HepG2 (cell line): ENCODE measurements around the gene ABRACL. TPM values are rescaled to one million over a fixed set of nuclear protein-coding genes. Genes with fewer than 3 reads are reported as not detected.

Experiments
- CC2D1A ChIP-seq: sonication (generic); formaldehyde crosslinking; IDR thresholded peaks from 2 replicates; pipeline ENCODE4 v1.8.1; 2023; ENCODE audit warnings: mild to moderate bottlenecking, missing genetic modification reagents
- FOXK1 ChIP-seq: sonication (generic); formaldehyde crosslinking; IDR thresholded peaks from 2 replicates; pipeline ENCODE4 v1.4.0; 2020; ENCODE audit warnings: low read depth, missing genetic modification reagents, borderline replicate concordance
- FOXP1 ChIP-seq, 2 experiments: fragments of 450-650 bp in 1 of 2; IDR thresholded peaks; 2 replicates each; pipeline ENCODE4 v1.6.1; 2017 to 2018; ENCODE audit warnings: antibody characterized with exemption in 1 of 2
- HBP1 ChIP-seq: IDR thresholded peaks from 2 replicates; pipeline ENCODE4 v1.6.1; 2016; ENCODE audit warnings: low read depth, control low read depth
- JUNB ChIP-seq: sonication (generic); formaldehyde crosslinking; IDR thresholded peaks from 2 replicates; pipeline ENCODE4 v1.8.0; 2022; ENCODE audit warnings: missing genetic modification reagents, mild to moderate bottlenecking, borderline replicate concordance
- MAFF ChIP-seq: IDR thresholded peaks from 2 replicates; pipeline ENCODE4 v1.6.1; 2011; ENCODE audit warnings: low read depth, low read length, improper control_type of control experiment
- MXD4 ChIP-seq: IDR thresholded peaks from 2 replicates; pipeline ENCODE4 v1.6.1; 2016; ENCODE audit warnings: mild to moderate bottlenecking, missing biosample characterization, missing genetic modification reagents
- NCOA2 ChIP-seq: sonication (generic); formaldehyde crosslinking; IDR thresholded peaks from 2 replicates; pipeline ENCODE4 v1.8.0; 2022; ENCODE audit warnings: inconsistent platforms
- NFE2 ChIP-seq: sonication (generic); formaldehyde crosslinking; IDR thresholded peaks from 2 replicates; pipeline ENCODE4 v1.4.0; 2020; ENCODE audit warnings: missing genetic modification reagents
- NR2F2 ChIP-seq: IDR thresholded peaks from 2 replicates; pipeline ENCODE4 v1.6.1; 2012; ENCODE audit warnings: low read depth, inconsistent platforms, borderline replicate concordance
- RFXAP ChIP-seq: sonication (generic); formaldehyde crosslinking; IDR thresholded peaks from 2 replicates; pipeline ENCODE4 v1.4.0; 2020; ENCODE audit warnings: missing genetic modification reagents, borderline replicate concordance
- RXRB ChIP-seq: IDR thresholded peaks from 2 replicates; pipeline ENCODE4 v1.6.1; 2016; ENCODE audit warnings: borderline replicate concordance, missing genetic modification reagents, missing compliant biosample characterization
- SMAD9 ChIP-seq: sonication (generic); formaldehyde crosslinking; IDR thresholded peaks from 2 replicates; pipeline ENCODE4 v1.5.1; 2020; ENCODE audit warnings: mild to moderate bottlenecking, missing genetic modification reagents
- STAT6 ChIP-seq: sonication (generic); formaldehyde crosslinking; IDR thresholded peaks from 2 replicates; pipeline ENCODE4 v1.4.0; 2020; ENCODE audit warnings: missing genetic modification reagents, mild to moderate bottlenecking, borderline replicate concordance
- TERF1 ChIP-seq: sonication (generic); formaldehyde crosslinking; IDR thresholded peaks from 2 replicates; pipeline ENCODE4 v1.8.0; 2022; ENCODE audit warnings: mild to moderate bottlenecking, missing genetic modification reagents, moderate library complexity
- TSC22D2 ChIP-seq: sonication (generic); formaldehyde crosslinking; IDR thresholded peaks from 2 replicates; pipeline ENCODE4 v1.5.1; 2020; ENCODE audit warnings: missing genetic modification reagents, mild to moderate bottlenecking, borderline replicate concordance
- ZFP36L2 ChIP-seq: sonication (generic); formaldehyde crosslinking; IDR thresholded peaks from 2 replicates; pipeline ENCODE4 v1.4.0; 2020; ENCODE audit warnings: missing genetic modification reagents
- ZNF629 ChIP-seq: sonication (generic); formaldehyde crosslinking; conservative IDR thresholded peaks from 2 replicates; pipeline ENCODE4 v1.5.0; 2020; ENCODE audit warnings: missing genetic modification reagents
- ZNF747 ChIP-seq: sonication (generic); formaldehyde crosslinking; IDR thresholded peaks from 2 replicates; pipeline ENCODE4 v1.8.1; 2023; ENCODE audit warnings: missing genetic modification reagents, mild to moderate bottlenecking, borderline replicate concordance
- ZSCAN30 ChIP-seq: sonication (generic); formaldehyde crosslinking; IDR thresholded peaks from 2 replicates; pipeline ENCODE4 v1.5.0; 2020; ENCODE audit warnings: mild to moderate bottlenecking, missing genetic modification reagents
- polyA plus RNA-seq, 8 experiments: library from polyadenylated mRNA; depleted of rRNA in 3 of 8; stranded (reverse) in 7 of 8; unstranded in 1 of 8; fragments of >200 nt; fragmentation: Illumina TruSeq in 4 of 8; extraction: Trizol in 4 of 8; gene quantifications; 2 replicates each; pipeline versions ENCODE4 v1.2.1 to v1.2.3, GENCODE V29; 2011 to 2016; ENCODE audit warnings: low read depth in 4 of 8, missing spikeins in 1 of 8, mixed read lengths in 1 of 8; ENCODE audit not compliant: insufficient read depth in 1 of 8
- total RNA-seq, 5 experiments: library from RNA; depleted of rRNA; stranded (reverse); fragments of >200 nt; fragmentation: Illumina TruSeq; extraction: Trizol; gene quantifications; 2 replicates each; pipeline ENCODE4 v1.2.3, GENCODE V29; 2016; ENCODE audit warnings: low read depth in 1 of 5
- TF ChIP-seq, protein P1 (sequence below): sonication (generic); formaldehyde crosslinking; IDR thresholded peaks from 2 replicates; pipeline ENCODE4; 2020; ENCODE audit warnings: missing genetic modification reagents, mild to moderate bottlenecking, borderline replicate concordance

Gene ABRACL
- total and polyA plus RNA-seq, 2 of the 13 experiments (the other 11 are each of a cell fraction or from before 2014, with no cell fraction given) = 1.4 to 5.4 TPM

DNA sequence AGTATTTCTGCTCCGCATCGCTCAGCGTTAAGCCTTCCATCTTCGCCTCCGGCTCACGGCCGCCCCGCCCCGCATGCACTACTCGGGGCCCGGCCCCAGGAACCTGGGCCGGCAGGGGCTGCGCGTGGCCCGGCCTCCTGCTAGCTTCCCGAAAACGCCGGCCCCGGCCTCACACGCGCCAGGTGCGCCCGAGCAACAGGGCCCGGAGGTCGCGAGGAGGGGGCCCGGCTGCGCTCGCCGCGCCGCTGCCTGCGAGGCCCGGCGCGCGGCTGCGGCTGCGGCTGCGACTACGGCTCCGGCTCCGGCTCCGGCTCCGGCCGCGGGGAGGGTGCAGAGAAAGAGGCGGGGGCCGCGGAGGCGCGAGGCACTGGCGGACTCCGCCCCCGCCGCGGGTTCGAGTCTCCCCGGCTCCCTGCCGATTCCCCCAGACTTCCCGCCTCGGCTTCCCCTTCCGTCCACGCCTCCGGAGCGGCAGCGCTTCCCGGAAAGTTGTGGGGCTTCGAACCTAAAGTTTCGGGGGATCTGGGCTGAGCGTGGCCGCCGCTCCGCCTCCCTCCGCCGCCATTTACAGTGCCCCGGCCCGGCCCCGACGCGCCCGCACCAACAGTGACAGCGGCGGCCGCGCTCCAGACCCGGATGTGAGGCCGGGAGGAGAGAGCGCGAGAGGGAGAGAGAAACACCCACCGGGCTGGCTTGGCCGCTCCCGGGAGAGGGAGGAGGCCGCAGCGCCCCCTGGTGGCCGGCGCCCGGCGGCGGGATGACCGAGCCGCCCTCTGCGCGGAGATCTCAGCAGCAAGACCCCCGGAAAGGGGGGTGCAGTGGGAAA is 40.7 kb upstream of the ABRACL start, which contains the start of gene REPS1 (continued):
- TF ChIP-seq FOXP1 (IDR thresholded peaks at IDR 0.05) = no peak
- TF ChIP-seq FOXP1 (CRISPR knock-in tag; IDR thresholded peaks at IDR 0.05) = no peak
- TF ChIP-seq ZNF629 = no peak; the same call in 1 of the 2 replicates
- peak; percentile 52; the same call in 1 of the 2 replicates for TF ChIP-seq RFXAP (CRISPR knock-in tag)
- TF ChIP-seq NR2F2 = no peak
- TF ChIP-seq FOXK1 (CRISPR knock-in tag) = peak; percentile 92
- TF ChIP-seq ZNF747 = 0 out of 2 replicates have a peak, but pooled peaks have one; percentile 16
- TF ChIP-seq MXD4 = peak; percentile 80; the same call in 1 of the 2 replicates
- TF ChIP-seq NFE2 (CRISPR knock-in tag) = 0 out of 2 replicates have a peak, but pooled peaks have one; percentile 30
- TF ChIP-seq CC2D1A (CRISPR knock-in tag) = no peak
- peak; percentile 85 for TF ChIP-seq RXRB (CRISPR knock-in tag)
- TF ChIP-seq ZSCAN30 (CRISPR knock-in tag) = no peak
- TF ChIP-seq, protein P1, sequence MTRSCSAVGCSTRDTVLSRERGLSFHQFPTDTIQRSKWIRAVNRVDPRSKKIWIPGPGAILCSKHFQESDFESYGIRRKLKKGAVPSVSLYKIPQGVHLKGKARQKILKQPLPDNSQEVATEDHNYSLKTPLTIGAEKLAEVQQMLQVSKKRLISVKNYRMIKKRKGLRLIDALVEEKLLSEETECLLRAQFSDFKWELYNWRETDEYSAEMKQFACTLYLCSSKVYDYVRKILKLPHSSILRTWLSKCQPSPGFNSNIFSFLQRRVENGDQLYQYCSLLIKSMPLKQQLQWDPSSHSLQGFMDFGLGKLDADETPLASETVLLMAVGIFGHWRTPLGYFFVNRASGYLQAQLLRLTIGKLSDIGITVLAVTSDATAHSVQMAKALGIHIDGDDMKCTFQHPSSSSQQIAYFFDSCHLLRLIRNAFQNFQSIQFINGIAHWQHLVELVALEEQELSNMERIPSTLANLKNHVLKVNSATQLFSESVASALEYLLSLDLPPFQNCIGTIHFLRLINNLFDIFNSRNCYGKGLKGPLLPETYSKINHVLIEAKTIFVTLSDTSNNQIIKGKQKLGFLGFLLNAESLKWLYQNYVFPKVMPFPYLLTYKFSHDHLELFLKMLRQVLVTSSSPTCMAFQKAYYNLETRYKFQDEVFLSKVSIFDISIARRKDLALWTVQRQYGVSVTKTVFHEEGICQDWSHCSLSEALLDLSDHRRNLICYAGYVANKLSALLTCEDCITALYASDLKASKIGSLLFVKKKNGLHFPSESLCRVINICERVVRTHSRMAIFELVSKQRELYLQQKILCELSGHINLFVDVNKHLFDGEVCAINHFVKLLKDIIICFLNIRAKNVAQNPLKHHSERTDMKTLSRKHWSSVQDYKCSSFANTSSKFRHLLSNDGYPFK (CRISPR knock-in tag) = peak; percentile 61; the same call in 1 of the 2 replicates
- 0 out of 2 replicates have a peak, but pooled peaks have one; percentile 22 for TF ChIP-seq HBP1
- TF ChIP-seq NCOA2 (CRISPR knock-in tag) = peak; percentile 59; the same call in 1 of the 2 replicates
- TF ChIP-seq MAFF = no peak; the same call in 1 of the 2 replicates
- 0 out of 2 replicates have a peak, but pooled peaks have one; percentile 59 for TF ChIP-seq STAT6 (CRISPR knock-in tag)
- no peak for TF ChIP-seq TERF1
- no peak for TF ChIP-seq ZFP36L2 (CRISPR knock-in tag)
- no peak for TF ChIP-seq SMAD9 (CRISPR knock-in tag)
- TF ChIP-seq JUNB (CRISPR knock-in tag) = no peak
- TF ChIP-seq TSC22D2 = peak; percentile 68
